ENCODE measurements around the gene COLEC11. TPM values are rescaled to one million over a fixed set of nuclear protein-coding genes. Genes with fewer than 3 reads are reported as not detected.

The COLEC11 gene
- total and polyA plus RNA-seq, 9 of the 15 experiments (the other 6 are each of a cell fraction or from before 2014, with no cell fraction given), result 0.32 to 4.3 (median 1.8) TPM

- TF ChIP-seq STAT6 (CRISPR knock-in tag; IDR thresholded peaks at IDR 0.05), result no peak
- no peak for TF ChIP-seq NONO (IDR thresholded peaks at IDR 0.05; ENCODE audit: low read depth in 2 of 2, low read length in 1 of 2)
- no peak for TF ChIP-seq ZNF274 (IDR thresholded peaks at IDR 0.05; ENCODE audit: borderline replicate concordance, low read depth, low read length)
- TF ChIP-seq ZEB2 (IDR thresholded peaks at IDR 0.05), result no peak
- TF ChIP-seq SPI1 (IDR thresholded peaks at IDR 0.05; ENCODE audit: borderline replicate concordance, low read depth, low read length), result no peak
- TF ChIP-seq HOMEZ (CRISPR knock-in tag; IDR thresholded peaks at IDR 0.05), result peak; percentile 31; the same call in 1 of the 2 replicates
- TF ChIP-seq HLTF (IDR thresholded peaks at IDR 0.05), result no peak
- TF ChIP-seq GMEB1 (CRISPR knock-in tag; IDR thresholded peaks at IDR 0.05), result no peak
- TF ChIP-seq ELF2 (CRISPR knock-in tag; IDR thresholded peaks at IDR 0.05), result no peak
- TF ChIP-seq ZNF589 (CRISPR knock-in tag; IDR thresholded peaks at IDR 0.05; ENCODE audit: low read depth), result no peak
- no peak for TF ChIP-seq SIN3A (IDR thresholded peaks at IDR 0.05; ENCODE audit: borderline replicate concordance in 2 of 2, control insufficient read depth in 1 of 2, low read depth in 2 of 2, low read length in 2 of 2)
- no peak for TF ChIP-seq THRA (IDR thresholded peaks at IDR 0.05)
- TF ChIP-seq SIX5 (IDR thresholded peaks at IDR 0.05; ENCODE audit: borderline replicate concordance in 1 of 2, insufficient read depth in 1 of 2, low read depth in 1 of 2, low read length in 2 of 2), result no peak
- no peak for TF ChIP-seq JUND (IDR thresholded peaks at IDR 0.05; ENCODE audit: borderline replicate concordance, low read depth, low read length)
- no peak for TF ChIP-seq JUND (tag; IDR thresholded peaks at IDR 0.05; ENCODE audit: borderline replicate concordance, low read depth, low read length)
- no peak for TF ChIP-seq HMG20A (CRISPR knock-in tag; conservative IDR thresholded peaks at IDR 0.05)
- TF ChIP-seq BRD4 (IDR thresholded peaks at IDR 0.05), result 0 out of 2 replicates have a peak, but pooled peaks have one; percentile 16
- TF ChIP-seq FUS (optimal IDR thresholded peaks at IDR 0.05; ENCODE audit: low read depth, low read length), result no peak
- TF ChIP-seq ZNF316 (IDR thresholded peaks at IDR 0.05), result no peak
- TF ChIP-seq PHF8 (IDR thresholded peaks at IDR 0.05; ENCODE audit: borderline replicate concordance, low read length), result peak; percentile 48; the same call in 1 of the 2 replicates
These were observed 10.4 kb downstream of the COLEC11 start (continued) for GRCh38 chr2:3604991-3605961.
